ENCODE results near the gene TMEM51. TPM values are rescaled to one million over a fixed set of nuclear protein-coding genes. Genes with fewer than 3 reads are reported as not detected.

Gene TMEM51
- total RNA-seq, 4 donors from 2014 or later, result 17.7 to 32.9 (median 22.9) TPM

DNA sequence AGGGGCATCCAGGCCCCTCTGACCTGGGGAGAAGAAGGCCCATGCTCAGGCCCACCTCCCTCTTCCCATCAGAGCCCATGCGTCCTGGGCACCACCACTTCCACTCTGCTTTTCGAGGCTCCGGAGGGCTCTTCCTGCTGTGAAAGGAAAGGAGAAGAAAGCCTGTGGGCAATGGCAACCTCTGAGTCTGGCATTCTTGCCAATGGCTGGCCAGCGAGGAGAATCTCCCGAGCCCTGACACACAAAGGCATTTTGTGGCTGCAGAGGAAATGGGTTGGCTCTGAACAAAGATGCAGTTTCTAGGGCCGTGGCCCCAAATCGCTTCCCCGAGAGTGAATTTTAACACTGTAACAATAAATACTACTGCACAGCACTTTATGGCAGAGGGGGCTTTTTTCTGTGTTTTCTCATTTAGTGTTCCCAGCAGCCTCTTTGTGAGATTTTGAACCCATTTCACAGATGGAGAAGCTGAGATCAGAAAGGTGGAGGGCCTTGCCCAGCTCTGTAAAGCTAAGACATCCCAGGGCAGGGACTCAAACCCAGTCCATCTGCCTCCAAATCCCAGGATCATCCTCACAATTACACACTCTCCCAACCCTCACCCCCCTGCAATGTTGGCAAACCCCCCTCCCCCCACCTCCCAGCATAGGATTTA, 35.7 kb upstream of the TMEM51 start:
- DNase-seq, result no peak
- H3K36me3 ChIP-seq, result no peaks in the 10 kb centered on the region
- intact Hi-C loops (cut with DNase I; ENCODE audit: low total_unique reads) (no loop called here), in situ Hi-C loops (cut with MboI; ENCODE audit: low pct_ligation_motif_present in 1 of 4, low pct_unique_long_range_greater_than_20kb in 1 of 4, low sequenced_read_pairs in 3 of 4) (no loop called here)
- 50 to 92% methylated on average over 2 to 8 of the region's 8 CpGs for WGBS, 2 donors (ENCODE audit: low coverage in 1 of 2)
- H3K27me3 ChIP-seq, result no peaks in the 10 kb centered on the region
- H3K4me1 ChIP-seq, result no peaks in the 10 kb centered on the region
- H3K27ac ChIP-seq, result no peak overlapping the region
- TF ChIP-seq, protein P1, sequence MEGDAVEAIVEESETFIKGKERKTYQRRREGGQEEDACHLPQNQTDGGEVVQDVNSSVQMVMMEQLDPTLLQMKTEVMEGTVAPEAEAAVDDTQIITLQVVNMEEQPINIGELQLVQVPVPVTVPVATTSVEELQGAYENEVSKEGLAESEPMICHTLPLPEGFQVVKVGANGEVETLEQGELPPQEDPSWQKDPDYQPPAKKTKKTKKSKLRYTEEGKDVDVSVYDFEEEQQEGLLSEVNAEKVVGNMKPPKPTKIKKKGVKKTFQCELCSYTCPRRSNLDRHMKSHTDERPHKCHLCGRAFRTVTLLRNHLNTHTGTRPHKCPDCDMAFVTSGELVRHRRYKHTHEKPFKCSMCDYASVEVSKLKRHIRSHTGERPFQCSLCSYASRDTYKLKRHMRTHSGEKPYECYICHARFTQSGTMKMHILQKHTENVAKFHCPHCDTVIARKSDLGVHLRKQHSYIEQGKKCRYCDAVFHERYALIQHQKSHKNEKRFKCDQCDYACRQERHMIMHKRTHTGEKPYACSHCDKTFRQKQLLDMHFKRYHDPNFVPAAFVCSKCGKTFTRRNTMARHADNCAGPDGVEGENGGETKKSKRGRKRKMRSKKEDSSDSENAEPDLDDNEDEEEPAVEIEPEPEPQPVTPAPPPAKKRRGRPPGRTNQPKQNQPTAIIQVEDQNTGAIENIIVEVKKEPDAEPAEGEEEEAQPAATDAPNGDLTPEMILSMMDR (IDR thresholded peaks at IDR 0.05), result no peak
- TF ChIP-seq POLR2A (IDR thresholded peaks at IDR 0.05) (no peak), POLR2AphosphoS5 (IDR thresholded peaks at IDR 0.05) (no peak), EP300 (IDR thresholded peaks at IDR 0.05; ENCODE audit: low read depth) (no peak)
- no peaks in the 10 kb centered on the region for H3K9me3 ChIP-seq
- no peak overlapping the region for H3K4me3 ChIP-seq

DNA sequence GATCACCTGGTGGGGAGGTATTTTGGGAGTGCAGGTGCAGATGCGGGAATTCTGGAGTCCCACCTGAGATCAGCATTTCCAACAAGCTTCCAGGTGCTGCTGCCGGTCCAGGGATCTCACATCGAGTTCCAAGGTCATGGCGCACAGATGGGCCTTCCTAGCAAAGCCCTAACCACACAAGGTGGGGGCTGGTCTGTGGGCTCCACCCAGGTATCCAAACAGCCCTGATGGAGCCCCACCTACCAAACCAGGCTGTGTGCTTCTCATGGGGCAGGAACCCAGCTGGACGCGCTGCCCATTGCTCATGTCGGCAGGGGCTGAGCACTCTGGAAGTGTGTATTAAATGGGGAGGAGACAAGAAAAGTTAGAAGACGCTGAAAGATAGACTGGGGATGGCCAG, 35.0 kb upstream of the TMEM51 start:
- no peaks in the 10 kb centered on the region for H3K27me3 ChIP-seq
- H3K9me3 ChIP-seq, result no peaks in the 10 kb centered on the region
- no peak overlapping the region for H3K4me3 ChIP-seq
- in situ Hi-C loops (cut with MboI; ENCODE audit: low pct_ligation_motif_present in 1 of 4, low pct_unique_long_range_greater_than_20kb in 1 of 4, low sequenced_read_pairs in 3 of 4) (no loop called here), intact Hi-C loops (cut with DNase I; ENCODE audit: low total_unique reads) (no loop called here)
- no peaks in the 10 kb centered on the region for H3K4me1 ChIP-seq
- H3K36me3 ChIP-seq, result no peaks in the 10 kb centered on the region
- H3K27ac ChIP-seq, result no peak overlapping the region
- WGBS, 2 donors (ENCODE audit: low coverage in 1 of 2), result 85% methylated on average over 8 of the region's 8 CpGs; no CpG with 5 or more reads in 1 of the 2 donors
- no peak for DNase-seq
- no peak for TF ChIP-seq EP300 (IDR thresholded peaks at IDR 0.05; ENCODE audit: low read depth)
- TF ChIP-seq, protein P1 (IDR thresholded peaks at IDR 0.05), result no peak
- no peak for TF ChIP-seq POLR2A (IDR thresholded peaks at IDR 0.05)
- TF ChIP-seq POLR2AphosphoS5 (IDR thresholded peaks at IDR 0.05), result no peak

DNA sequence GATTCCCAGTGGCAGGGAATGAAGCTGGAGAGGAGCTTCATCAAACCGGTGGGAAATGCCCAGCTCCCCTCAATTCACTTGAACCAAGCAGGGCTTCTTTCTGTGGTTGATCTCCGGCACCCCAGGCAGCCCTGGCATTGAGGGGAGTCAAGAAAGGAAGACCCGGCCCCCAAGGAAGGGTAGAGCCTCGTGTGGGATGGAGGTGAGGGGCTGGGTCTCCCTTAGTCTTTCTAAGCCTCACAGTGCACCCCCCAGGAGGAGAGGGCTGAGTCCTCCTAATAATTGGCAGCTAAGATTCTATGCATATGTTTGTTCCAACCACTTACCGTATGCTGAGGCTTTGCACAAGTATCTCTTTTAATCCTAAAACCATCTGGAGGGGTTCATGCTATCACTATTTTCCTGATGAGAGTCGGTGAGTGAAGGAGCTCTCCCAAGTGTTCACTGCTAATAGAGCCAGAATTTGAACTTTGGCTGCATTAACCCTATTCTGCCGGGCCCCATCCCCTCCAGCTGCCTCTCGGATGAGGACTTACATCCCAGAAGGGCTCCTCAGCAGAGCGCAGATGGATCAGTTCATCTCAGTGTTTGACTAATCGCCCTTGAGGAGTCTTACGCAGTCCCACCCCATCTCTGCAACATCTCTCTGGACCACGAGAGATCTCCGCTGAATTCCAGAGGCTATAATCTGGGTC, 33.1 kb upstream of the TMEM51 start:
- in situ Hi-C loops (cut with MboI; ENCODE audit: low pct_ligation_motif_present in 1 of 4, low pct_unique_long_range_greater_than_20kb in 1 of 4, low sequenced_read_pairs in 3 of 4) (loop anchor here in 2 of 4 donors (10.0 kb wide), 1 partner anchor 184 kb away; no protein-coding TSS in a partner anchor), intact Hi-C loops (cut with DNase I; ENCODE audit: low total_unique reads) (loop anchor here (10.0 kb wide), 1 partner anchor 314 kb away; the partner anchor contains the start of gene CTRC)
- H3K36me3 ChIP-seq, result no peaks in the 10 kb centered on the region

DNA sequence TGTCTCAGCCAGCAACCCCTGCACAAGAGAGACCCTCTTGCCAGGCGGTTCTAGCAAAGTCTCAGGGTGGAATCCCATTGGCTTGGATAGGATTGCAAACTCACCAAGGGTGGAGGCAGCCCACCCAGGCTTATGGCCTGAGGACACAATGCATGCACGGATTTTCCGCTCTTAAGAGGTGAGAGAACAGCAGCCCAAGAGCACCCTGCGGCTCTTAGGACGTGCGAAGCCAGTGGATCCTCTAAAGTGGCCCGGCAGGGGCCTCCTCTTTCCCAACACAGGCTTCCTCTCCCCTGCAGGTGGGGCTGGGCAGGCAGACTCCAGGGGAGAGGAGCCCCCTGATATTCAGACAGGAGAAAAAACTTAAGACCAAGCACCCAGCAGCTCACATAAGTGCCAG, 31.2 kb upstream of the TMEM51 start:
- intact Hi-C loops (cut with DNase I; ENCODE audit: low total_unique reads), result loop anchor here (10.0 kb wide), 1 partner anchor 312 kb away; the partner anchor contains the start of gene CTRC
- in situ Hi-C loops (cut with MboI; ENCODE audit: low pct_ligation_motif_present in 1 of 4, low pct_unique_long_range_greater_than_20kb in 1 of 4, low sequenced_read_pairs in 3 of 4), result loop anchor here in 2 of 4 donors (10.0 kb wide), 1 partner anchor 182 kb away; no protein-coding TSS in a partner anchor

More for the DNA sequence above, 33.1 kb upstream of the TMEM51 start:
- no peaks in the 10 kb centered on the region for H3K27me3 ChIP-seq
- 86% methylated on average over 13 of the region's 13 CpGs; no CpG with 5 or more reads in 1 of the 2 donors for WGBS, 2 donors (ENCODE audit: low coverage in 1 of 2)
- H3K4me3 ChIP-seq, result no peak overlapping the region
- no peaks in the 10 kb centered on the region for H3K4me1 ChIP-seq
- H3K27ac ChIP-seq, result no peak overlapping the region
- H3K9me3 ChIP-seq, result no peaks in the 10 kb centered on the region
- TF ChIP-seq POLR2A (IDR thresholded peaks at IDR 0.05) (no peak), POLR2AphosphoS5 (IDR thresholded peaks at IDR 0.05) (no peak), EP300 (IDR thresholded peaks at IDR 0.05; ENCODE audit: low read depth) (no peak)
- TF ChIP-seq, protein P1 (IDR thresholded peaks at IDR 0.05), result no peak
- no peak for DNase-seq

More for the DNA sequence above, 31.2 kb upstream of the TMEM51 start:
- Histone ChIP-seq H3K9me3 (no peaks in the 10 kb centered on the region), H3K27ac (no peak overlapping the region), H3K36me3 (no peaks in the 10 kb centered on the region), H3K4me3 (no peak overlapping the region), H3K4me1 (no peaks in the 10 kb centered on the region), H3K27me3 (no peaks in the 10 kb centered on the region)
- DNase-seq, result no peak
- TF ChIP-seq, protein P1 (IDR thresholded peaks at IDR 0.05), result no peak
- no peak for TF ChIP-seq POLR2A (IDR thresholded peaks at IDR 0.05)
- no peak for TF ChIP-seq POLR2AphosphoS5 (IDR thresholded peaks at IDR 0.05)
- no peak for TF ChIP-seq EP300 (IDR thresholded peaks at IDR 0.05; ENCODE audit: low read depth)
- WGBS, 2 donors (ENCODE audit: low coverage in 1 of 2), result 92% methylated on average over 7 of the region's 7 CpGs; no CpG with 5 or more reads in 1 of the 2 donors

Data from transverse colon (tissue), 4 donors.